ENCODE data around the gene WDR62. TPM values are rescaled to one million over a fixed set of nuclear protein-coding genes. Genes with fewer than 3 reads are reported as not detected.

Gene WDR62
- total RNA-seq, 1 donor from 2014 or later, result 35.3 TPM

GRCh38 chr19:36152352-36153091 lies 97.8 kb downstream of the WDR62 start, which contains the start of gene COX7A1:
Gene COX7A1, minus strand, starts transcription at chr19:36152447. Its CDS starts 40 bp downstream, at chr19:36152407.
- H3K4me1 Mint-ChIP-seq, result peaks cover 14% of the 10 kb centered on the region
- no peaks in the 10 kb centered on the region for H3K9me3 Mint-ChIP-seq
- no peak for DNase-seq (ENCODE audit: low read depth, low spot score)
- no peaks in the 10 kb centered on the region for H3K36me3 Mint-ChIP-seq (ENCODE audit: low read depth)
- no peak within 1 kb of the TSS for H3K27ac Mint-ChIP-seq (ENCODE audit: unreplicated experiment)
- H3K27me3 Mint-ChIP-seq (ENCODE audit: low read depth), result no peaks in the 10 kb centered on the region
- TF ChIP-seq, protein P1, sequence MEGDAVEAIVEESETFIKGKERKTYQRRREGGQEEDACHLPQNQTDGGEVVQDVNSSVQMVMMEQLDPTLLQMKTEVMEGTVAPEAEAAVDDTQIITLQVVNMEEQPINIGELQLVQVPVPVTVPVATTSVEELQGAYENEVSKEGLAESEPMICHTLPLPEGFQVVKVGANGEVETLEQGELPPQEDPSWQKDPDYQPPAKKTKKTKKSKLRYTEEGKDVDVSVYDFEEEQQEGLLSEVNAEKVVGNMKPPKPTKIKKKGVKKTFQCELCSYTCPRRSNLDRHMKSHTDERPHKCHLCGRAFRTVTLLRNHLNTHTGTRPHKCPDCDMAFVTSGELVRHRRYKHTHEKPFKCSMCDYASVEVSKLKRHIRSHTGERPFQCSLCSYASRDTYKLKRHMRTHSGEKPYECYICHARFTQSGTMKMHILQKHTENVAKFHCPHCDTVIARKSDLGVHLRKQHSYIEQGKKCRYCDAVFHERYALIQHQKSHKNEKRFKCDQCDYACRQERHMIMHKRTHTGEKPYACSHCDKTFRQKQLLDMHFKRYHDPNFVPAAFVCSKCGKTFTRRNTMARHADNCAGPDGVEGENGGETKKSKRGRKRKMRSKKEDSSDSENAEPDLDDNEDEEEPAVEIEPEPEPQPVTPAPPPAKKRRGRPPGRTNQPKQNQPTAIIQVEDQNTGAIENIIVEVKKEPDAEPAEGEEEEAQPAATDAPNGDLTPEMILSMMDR (conservative IDR thresholded peaks at IDR 0.05), result no peak
- H3K4me3 Mint-ChIP-seq, result no peak within 1 kb of the TSS

GRCh38 chr19:36153126-36153525 lies 98.4 kb downstream of the WDR62 start:
- no peaks in the 10 kb centered on the region for H3K36me3 Mint-ChIP-seq (ENCODE audit: low read depth)
- H3K9me3 Mint-ChIP-seq, result no peaks in the 10 kb centered on the region
- DNase-seq (ENCODE audit: low read depth, low spot score), result no peak
- TF ChIP-seq, protein P1 (conservative IDR thresholded peaks at IDR 0.05), result no peak
- H3K27me3 Mint-ChIP-seq (ENCODE audit: low read depth), result no peaks in the 10 kb centered on the region
- no peak overlapping the region for H3K27ac Mint-ChIP-seq (ENCODE audit: unreplicated experiment)
- peaks cover 14% of the 10 kb centered on the region for H3K4me1 Mint-ChIP-seq
- H3K4me3 Mint-ChIP-seq, result no peak overlapping the region

Other genes starting within 250 kb of the WDR62 start
- not detected in 2 replicates for gene PRODH2, start 242.1 kb upstream of the WDR62 start, total RNA-seq
- gene NPHS1, start 202.4 kb upstream of the WDR62 start, total RNA-seq, result not detected in 2 replicates
- gene KIRREL2, start 198.0 kb upstream of the WDR62 start, total RNA-seq, result 4.5 and 5.2 TPM in 2 replicates
- 140 and 143 TPM in 2 replicates for gene APLP1, start 186.3 kb upstream of the WDR62 start, total RNA-seq
- 6.4 and 8.0 TPM in 2 replicates for gene NFKBID, start 154.4 kb upstream of the WDR62 start, total RNA-seq
- not detected in 2 replicates for gene HCST, start 152.4 kb upstream of the WDR62 start, total RNA-seq
- gene TYROBP, start 146.6 kb upstream of the WDR62 start, total RNA-seq, result not detected in 2 replicates
- gene LRFN3, start 118.5 kb upstream of the WDR62 start, total RNA-seq, result 33.9 and 36.0 TPM in 2 replicates
- 16.8 and 17.5 TPM in 2 replicates for gene SDHAF1, start 59.7 kb upstream of the WDR62 start, total RNA-seq
- gene SYNE4, start 46.1 kb upstream of the WDR62 start, total RNA-seq, result 0.30 and 0.54 TPM in 2 replicates
- gene ALKBH6, start 40.7 kb upstream of the WDR62 start, total RNA-seq, result 21.7 and 23.7 TPM in 2 replicates
- 33.1 and 37.6 TPM in 2 replicates for gene CLIP3, start 22.0 kb upstream of the WDR62 start, total RNA-seq
- gene THAP8, start 612 bp upstream of the WDR62 start, total RNA-seq, result 9.4 and 9.8 TPM in 2 replicates
- gene OVOL3, start 56.2 kb downstream of the WDR62 start, total RNA-seq, result not detected in 2 replicates
- 111 and 126 TPM in 2 replicates for gene POLR2I, start 60.0 kb downstream of the WDR62 start, total RNA-seq
- 214 and 219 TPM in 2 replicates for gene TBCB, start 60.6 kb downstream of the WDR62 start, total RNA-seq
- 321 and 346 TPM in 2 replicates for gene CAPNS1, start 85.2 kb downstream of the WDR62 start, total RNA-seq
- not detected in 2 replicates for gene COX7A1, start 97.5 kb downstream of the WDR62 start, total RNA-seq
- gene ZNF565, start 159.8 kb downstream of the WDR62 start, total RNA-seq, result 5.6 and 6.6 TPM in 2 replicates
- 88.0 and 90.5 TPM in 2 replicates for gene ZNF146, start 160.2 kb downstream of the WDR62 start, total RNA-seq

All from neural crest cell (in vitro differentiated cells).